Mesenchymal stem cell (in vitro differentiated cells and primary cell): ENCODE measurements around the gene NTN1.

ENCODE experiments used
- DNase-seq: peaks from one replicate; pipeline ENCODE4 v3.0.0-alpha.2; 2013
- H2AFZ ChIP-seq: one replicate; pipeline ENCODE4 v1.6.1; 2013; ENCODE audit warnings: low read depth, mild to moderate bottlenecking, control low read depth, inconsistent platforms, low read length, moderate library complexity
- H2AK5ac ChIP-seq: 2 replicates; pipeline ENCODE4 v1.6.1; 2013; ENCODE audit warnings: low read length, moderate library complexity, mild to moderate bottlenecking, inconsistent platforms; ENCODE audit not compliant: severe bottlenecking
- H2BK120ac ChIP-seq: one replicate; pipeline ENCODE4 v1.6.1; 2013; ENCODE audit warnings: low read depth, mild to moderate bottlenecking, inconsistent platforms, low read length, moderate library complexity
- H2BK12ac ChIP-seq, 2 experiments: one replicate each; pipeline ENCODE4 v1.6.1; 2013; ENCODE audit warnings: inconsistent platforms in 2 of 2, low read length in 2 of 2, mild to moderate bottlenecking in 2 of 2, moderate library complexity in 2 of 2, control low read depth in 1 of 2
- H2BK15ac ChIP-seq: one replicate; pipeline ENCODE4 v1.6.1; 2013; ENCODE audit warnings: mild to moderate bottlenecking, low read depth, inconsistent platforms; ENCODE audit not compliant: poor library complexity, severe bottlenecking
- H2BK5ac ChIP-seq: 2 replicates; pipeline ENCODE4 v1.6.1; 2013; ENCODE audit warnings: low read depth, mild to moderate bottlenecking, low read length, control low read depth, inconsistent platforms; ENCODE audit not compliant: poor library complexity, severe bottlenecking
- H3K14ac ChIP-seq, 2 experiments: one replicate each; pipeline ENCODE4 v1.6.1; 2013; ENCODE audit warnings: inconsistent platforms in 2 of 2, low read length in 2 of 2, control low read depth in 1 of 2, mild to moderate bottlenecking in 1 of 2, moderate library complexity in 1 of 2
- H3K18ac ChIP-seq, 2 experiments: one replicate each; pipeline ENCODE4 v1.6.1; 2013; ENCODE audit warnings: inconsistent platforms in 2 of 2, low read length in 2 of 2, control low read depth in 1 of 2, low read depth in 1 of 2, mild to moderate bottlenecking in 1 of 2
- H3K23ac ChIP-seq, 2 experiments: one replicate each; pipeline ENCODE4 v1.6.1; 2013; ENCODE audit warnings: inconsistent platforms in 2 of 2, low read length in 2 of 2, mild to moderate bottlenecking in 2 of 2, moderate library complexity in 2 of 2, control low read depth in 1 of 2
- H3K27ac ChIP-seq: 2 replicates; pipeline ENCODE4 v1.5.1; 2013; ENCODE audit warnings: mild to moderate bottlenecking, moderate library complexity, low read length, control low read depth, inconsistent platforms; ENCODE audit not compliant: poor library complexity, severe bottlenecking
- H3K27me3 ChIP-seq, 2 experiments: 2 replicates each; pipeline versions ENCODE4 v1.6.1 to v1.7.0; 2013; ENCODE audit warnings: low read length in 2 of 2, mild to moderate bottlenecking in 2 of 2, moderate library complexity in 2 of 2, control low read depth in 1 of 2, inconsistent platforms in 1 of 2; ENCODE audit not compliant: control insufficient read depth in 1 of 2, insufficient read depth in 1 of 2
- H3K36me3 ChIP-seq, 2 experiments: 2 replicates each; pipeline versions ENCODE4 v1.6.1 to v1.7.0; 2013; ENCODE audit warnings: low read length in 2 of 2, control low read depth in 1 of 2, inconsistent platforms in 1 of 2, low read depth in 1 of 2, mild to moderate bottlenecking in 1 of 2; ENCODE audit not compliant: insufficient read depth in 2 of 2, control insufficient read depth in 1 of 2
- H3K4ac ChIP-seq, 2 experiments: one replicate each; pipeline ENCODE4 v1.6.1; 2013; ENCODE audit warnings: inconsistent platforms in 2 of 2, low read length in 2 of 2, mild to moderate bottlenecking in 2 of 2, moderate library complexity in 2 of 2, control low read depth in 1 of 2, low read depth in 1 of 2
- H3K4me1 ChIP-seq: 2 replicates; pipeline ENCODE4 v1.6.1; 2013; ENCODE audit warnings: low read depth, low read length, control low read depth; ENCODE audit not compliant: control insufficient read depth, insufficient read depth
- H3K4me2 ChIP-seq: 2 replicates; pipeline ENCODE4 v1.6.1; 2013; ENCODE audit warnings: low read length, mild to moderate bottlenecking, inconsistent platforms; ENCODE audit not compliant: poor library complexity, severe bottlenecking
- H3K4me3 ChIP-seq, 2 experiments: 2 replicates each; pipeline versions ENCODE4 v1.5.1 to v1.7.0; 2013; ENCODE audit warnings: low read length in 2 of 2, mild to moderate bottlenecking in 2 of 2, control low read depth in 1 of 2, low read depth in 1 of 2; ENCODE audit not compliant: insufficient read depth in 1 of 2
- H3K79me1 ChIP-seq: replicated peaks from 2 replicates; pipeline ENCODE4 v1.6.1; 2013; ENCODE audit warnings: mild to moderate bottlenecking, control low read depth, low read length, inconsistent platforms; ENCODE audit not compliant: poor library complexity, severe bottlenecking
- H3K9ac ChIP-seq: 2 replicates; pipeline ENCODE4 v1.7.0; 2013; ENCODE audit warnings: mild to moderate bottlenecking, low read length, moderate library complexity
- H3K9me3 ChIP-seq: 2 replicates; pipeline ENCODE4 v1.7.0; 2013; ENCODE audit warnings: mild to moderate bottlenecking, low read length; ENCODE audit not compliant: control insufficient read depth
- H4K8ac ChIP-seq: one replicate; pipeline ENCODE4 v1.6.1; 2013; ENCODE audit warnings: inconsistent platforms, mild to moderate bottlenecking, low read length, moderate library complexity
- H4K91ac ChIP-seq: one replicate; pipeline ENCODE4 v1.6.1; 2013; ENCODE audit warnings: mild to moderate bottlenecking, low read length, inconsistent platforms
- WGBS: methylation state at CpG from one replicate; pipeline ENCODE4 v1.1.7; 2013; ENCODE audit warnings: mixed read lengths; 5-methylcytosine and 5-hydroxymethylcytosine counted together

The NTN1 gene

DNA sequence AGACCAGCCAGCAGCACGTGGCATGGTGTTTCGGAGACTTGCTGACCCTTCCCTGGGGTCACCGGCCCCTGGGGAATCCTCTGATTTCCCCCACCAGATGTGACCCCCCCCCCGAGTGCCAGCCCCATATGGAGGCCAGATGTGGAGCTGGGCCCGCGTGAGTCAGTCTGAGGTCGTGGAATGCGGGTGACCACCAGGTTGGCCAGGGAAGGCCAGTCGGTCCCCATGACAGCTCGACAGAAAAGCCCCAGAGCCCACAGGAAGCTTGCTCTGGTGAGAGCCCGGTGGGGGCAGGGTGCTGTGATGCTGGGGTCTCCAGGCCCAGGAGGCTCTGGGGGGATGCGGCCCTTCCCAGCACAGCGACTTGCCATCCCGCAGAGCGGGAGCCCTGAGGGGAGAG lies 209.0 kb downstream of the NTN1 start:
- H2BK15ac ChIP-seq: no peak overlapping the region
- H3K4me1 ChIP-seq: peaks cover 22% of the 10 kb centered on the region
- no peak overlapping the region for H3K23ac ChIP-seq
- H2AK5ac ChIP-seq: no peak overlapping the region
- H3K4me3 ChIP-seq: no peak overlapping the region
- WGBS: 62% methylated on average over 13 of the region's 15 CpGs
- H3K9me3 ChIP-seq: no peaks in the 10 kb centered on the region
- H4K91ac ChIP-seq: no peak overlapping the region
- peak; percentile 20 for DNase-seq
- H2BK12ac ChIP-seq: no peak overlapping the region
- H3K27me3 ChIP-seq: peaks cover 8 to 27% of the 10 kb centered on the region in 2 experiments
- H3K36me3 ChIP-seq: no peaks in the 10 kb centered on the region
- no peak overlapping the region for H3K4ac ChIP-seq
- H2AFZ ChIP-seq: no peak overlapping the region
- H3K18ac ChIP-seq: no peak overlapping the region
- H4K8ac ChIP-seq: no peak overlapping the region
- H2BK120ac ChIP-seq: no peak overlapping the region
- no peak overlapping the region for H3K4me2 ChIP-seq
- no peak overlapping the region for H3K27ac ChIP-seq
- H3K14ac ChIP-seq: no peak overlapping the region
- H3K9ac ChIP-seq: no peak overlapping the region
- no peak overlapping the region for H2BK5ac ChIP-seq
- no peaks in the 10 kb centered on the region for H3K79me1 ChIP-seq

DNA sequence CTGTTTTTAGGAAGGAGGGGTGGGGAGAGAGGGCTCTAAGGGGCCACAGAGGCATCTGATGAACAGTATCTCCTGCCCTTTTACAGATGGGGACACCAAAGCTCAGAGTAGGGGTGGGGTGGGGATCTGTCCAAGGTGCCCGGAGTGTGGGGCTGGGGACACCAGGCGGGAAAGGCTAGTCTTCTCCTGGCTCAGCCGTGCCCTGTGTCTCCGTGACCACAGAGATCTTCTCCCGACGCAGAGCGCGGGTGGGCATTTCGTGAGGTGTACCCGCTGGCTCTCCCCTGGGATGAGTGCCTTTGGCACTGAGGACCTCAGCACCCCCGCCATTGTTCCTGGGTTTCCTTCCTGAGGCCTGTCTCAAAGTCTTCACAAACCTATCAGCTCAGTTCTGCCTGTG lies 209.6 kb downstream of the NTN1 start:
- Histone ChIP-seq H3K18ac (no peak overlapping the region), H3K4me1 (peaks cover 21% of the 10 kb centered on the region), H3K4ac (no peak overlapping the region), H3K27me3 (peaks cover 8 to 27% of the 10 kb centered on the region in 2 experiments), H3K4me3 (no peak overlapping the region), H3K27ac (no peak overlapping the region), H2BK15ac (no peak overlapping the region), H3K9ac (no peak overlapping the region), H3K4me2 (no peak overlapping the region), H2BK120ac (no peak overlapping the region), H4K91ac (no peak overlapping the region), H3K23ac (no peak overlapping the region), H2AK5ac (no peak overlapping the region), H2AFZ (no peak overlapping the region), H3K36me3 (no peaks in the 10 kb centered on the region), H2BK5ac (no peak overlapping the region), H4K8ac (no peak overlapping the region), H2BK12ac (no peak overlapping the region), H3K14ac (no peak overlapping the region), H3K9me3 (no peaks in the 10 kb centered on the region), H3K79me1 (no peaks in the 10 kb centered on the region)
- 95% methylated on average over 11 of the region's 11 CpGs for WGBS
- no peak for DNase-seq

DNA sequence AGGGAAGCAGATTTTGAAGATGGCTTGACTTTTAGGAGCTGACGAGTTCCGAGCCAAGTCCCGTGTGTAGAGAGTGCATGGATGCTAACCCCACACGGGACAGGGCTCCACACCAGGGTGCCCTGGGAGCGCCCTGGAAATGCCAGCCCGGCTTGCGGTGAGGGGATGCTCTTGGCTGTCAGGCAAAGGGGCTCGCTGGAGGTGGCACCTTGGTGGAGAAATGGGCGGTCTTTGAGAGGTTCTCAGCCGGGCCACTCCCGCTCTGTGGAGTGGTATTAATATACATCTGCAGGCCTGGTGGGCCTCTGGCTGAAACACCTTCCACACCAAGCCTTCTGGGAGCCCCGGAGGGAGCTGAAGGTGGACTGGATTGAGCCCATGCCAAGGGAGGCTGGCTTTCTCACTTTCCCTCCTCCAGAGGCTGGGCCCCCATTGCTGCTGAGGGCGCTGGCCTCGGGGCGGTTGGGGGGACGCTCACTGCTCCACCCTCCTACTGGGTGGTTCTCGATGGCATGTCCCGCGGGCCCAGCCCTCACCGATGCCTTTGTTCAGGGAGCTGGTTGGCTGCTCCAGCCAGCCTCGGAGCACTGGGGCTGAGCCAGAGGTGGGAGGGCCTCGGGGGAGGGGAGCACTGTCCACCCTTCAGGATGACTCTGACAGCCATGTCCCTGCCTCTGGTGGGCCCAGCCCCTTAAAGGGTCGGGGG lies 210.3 kb downstream of the NTN1 start:
- H3K18ac ChIP-seq: no peak overlapping the region
- no peak overlapping the region for H2BK120ac ChIP-seq
- no peak overlapping the region for H3K4me3 ChIP-seq
- DNase-seq: no peak
- no peak overlapping the region for H3K23ac ChIP-seq
- no peak overlapping the region for H2AFZ ChIP-seq
- no peaks in the 10 kb centered on the region for H3K9me3 ChIP-seq
- H4K91ac ChIP-seq: no peak overlapping the region
- no peak overlapping the region for H3K4me2 ChIP-seq
- no peak overlapping the region for H3K14ac ChIP-seq
- H2AK5ac ChIP-seq: no peak overlapping the region
- no peak overlapping the region for H3K27ac ChIP-seq
- H4K8ac ChIP-seq: no peak overlapping the region
- no peak overlapping the region for H3K4ac ChIP-seq
- H2BK5ac ChIP-seq: no peak overlapping the region
- WGBS: 91% methylated on average over 23 of the region's 23 CpGs
- no peak overlapping the region for H3K9ac ChIP-seq
- no peak overlapping the region for H2BK12ac ChIP-seq
- no peaks in the 10 kb centered on the region for H3K79me1 ChIP-seq
- no peak overlapping the region for H2BK15ac ChIP-seq
- peaks cover 25% of the 10 kb centered on the region for H3K4me1 ChIP-seq
- H3K36me3 ChIP-seq: no peaks in the 10 kb centered on the region
- peaks cover 8 to 27% of the 10 kb centered on the region in 2 experiments for H3K27me3 ChIP-seq

DNA sequence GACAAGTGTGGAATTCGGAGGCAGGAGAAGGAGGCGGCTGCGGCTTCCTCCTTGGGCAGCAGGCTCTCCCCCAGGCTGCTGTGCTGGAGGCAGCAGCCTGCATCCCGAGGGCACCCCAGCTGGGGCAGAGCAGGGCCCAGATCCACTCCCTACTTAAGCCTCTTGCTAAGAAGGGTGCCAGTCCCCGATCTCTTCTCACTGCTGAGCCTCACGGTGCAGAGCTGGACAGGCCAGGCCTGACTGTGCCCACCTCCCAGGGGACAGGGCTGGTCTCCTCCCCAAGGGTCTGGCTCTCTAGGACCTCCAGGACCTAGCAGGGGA lies 210.8 kb downstream of the NTN1 start:
- Histone ChIP-seq H3K18ac (peak overlapping the region in 1 of 2 experiments; percentile 19), H2AK5ac (peak overlapping the region; percentile 13), H2AFZ (no peak overlapping the region), H3K4ac (no peak overlapping the region), H3K36me3 (no peaks in the 10 kb centered on the region), H3K79me1 (no peaks in the 10 kb centered on the region), H2BK120ac (no peak overlapping the region), H2BK15ac (no peak overlapping the region), H3K27ac (no peak overlapping the region), H3K4me1 (peaks cover 25% of the 10 kb centered on the region), H3K9ac (no peak overlapping the region), H3K14ac (no peak overlapping the region), H3K4me2 (no peak overlapping the region), H3K9me3 (no peaks in the 10 kb centered on the region), H3K4me3 (no peak overlapping the region), H3K27me3 (peaks cover 8 to 27% of the 10 kb centered on the region in 2 experiments), H4K91ac (no peak overlapping the region), H4K8ac (no peak overlapping the region), H2BK5ac (no peak overlapping the region), H3K23ac (no peak overlapping the region), H2BK12ac (peak overlapping the region in 1 of 2 experiments; percentile 34)
- WGBS: 92% methylated on average over 6 of the region's 6 CpGs
- no peak for DNase-seq
